GM18867 (cell line): Measurements from ENCODE around the gene GALNT8.
"Not testable (repeated sequence)": the region's sequence is repeated elsewhere in the genome, so short reads cannot be mapped to it uniquely, and the experiment has no call there.

Source experiments
- ATAC-seq: cut with Tn5 transposase; IDR thresholded peaks from one replicate; pipeline ENCODE4 v1.9.1; 2021; ENCODE audit warnings: mild to moderate bottlenecking, moderate library complexity; ENCODE audit not compliant: unreplicated experiment

GALNT8 gene

GRCh38 chr12:4742416-4742970 is 22.3 kb downstream of the GALNT8 start:
- ATAC-seq: no peak

GRCh38 chr12:4743046-4743445 is 22.8 kb downstream of the GALNT8 start:
- no peak for ATAC-seq

GRCh38 chr12:4744709-4745108 is 24.5 kb downstream of the GALNT8 start:
- ATAC-seq: no peak

DNA sequence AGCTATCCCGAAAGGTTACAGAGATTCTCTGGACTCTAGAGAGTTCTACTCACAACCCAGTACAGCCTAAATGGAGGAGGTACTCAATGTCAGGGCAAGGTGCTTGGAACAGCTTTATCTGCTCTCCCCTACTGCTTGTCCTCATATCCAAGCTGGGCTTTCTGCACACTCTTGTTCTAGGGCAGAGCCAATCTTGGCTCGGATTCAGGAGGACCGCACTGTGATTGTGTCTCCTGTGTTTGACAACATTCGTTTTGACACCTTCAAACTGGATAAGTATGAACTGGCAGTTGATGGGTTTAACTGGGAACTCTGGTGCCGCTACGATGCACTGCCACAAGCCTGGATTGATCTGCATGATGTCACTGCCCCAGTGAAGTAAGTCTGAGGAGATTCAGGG is 25.0 kb downstream of the GALNT8 start:
- ATAC-seq: no peak

DNA sequence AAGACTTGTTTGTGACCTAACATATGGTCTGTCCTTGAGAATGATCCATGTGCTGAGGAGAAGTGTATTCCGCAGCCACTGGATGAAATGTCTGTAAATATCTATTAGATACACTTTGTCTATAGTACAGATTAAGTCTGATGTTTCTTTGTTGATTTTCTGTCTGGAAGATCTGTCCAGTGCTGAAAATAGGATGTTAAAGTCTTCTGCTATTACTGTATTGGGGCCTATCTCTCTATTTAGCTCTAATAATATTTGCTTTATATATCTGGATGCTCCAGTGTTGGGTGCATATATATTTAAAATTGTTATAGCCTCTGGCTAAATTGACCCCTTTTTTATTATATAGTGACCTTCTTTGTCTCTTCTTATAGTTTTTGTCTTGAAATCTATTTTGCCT is 31.5 kb downstream of the GALNT8 start:
- ATAC-seq: not testable (repeated sequence)

DNA sequence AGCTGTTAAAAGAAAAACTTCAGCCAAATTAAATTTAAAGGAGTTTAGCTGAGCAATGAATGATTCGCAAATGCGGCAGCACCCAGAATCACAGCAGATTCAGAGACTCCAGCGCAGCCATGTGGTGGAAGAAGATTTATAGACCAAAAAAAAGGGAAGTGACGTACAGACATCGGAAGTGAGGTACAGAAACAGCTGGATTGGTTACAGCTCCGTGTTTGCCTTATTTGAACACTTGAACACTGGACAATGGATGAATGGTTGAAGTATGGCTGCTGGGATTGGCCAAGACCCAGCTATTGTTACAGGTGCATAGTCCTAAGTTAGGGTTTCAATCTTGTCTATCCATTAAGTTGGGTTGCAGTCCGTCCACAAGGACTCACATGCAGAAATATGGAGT is 42.6 kb downstream of the GALNT8 start:
- no peak for ATAC-seq

- ATAC-seq: no peak
These were observed 43.3 kb downstream of the GALNT8 start for GRCh38 chr12:4763549-4763948.

DNA sequence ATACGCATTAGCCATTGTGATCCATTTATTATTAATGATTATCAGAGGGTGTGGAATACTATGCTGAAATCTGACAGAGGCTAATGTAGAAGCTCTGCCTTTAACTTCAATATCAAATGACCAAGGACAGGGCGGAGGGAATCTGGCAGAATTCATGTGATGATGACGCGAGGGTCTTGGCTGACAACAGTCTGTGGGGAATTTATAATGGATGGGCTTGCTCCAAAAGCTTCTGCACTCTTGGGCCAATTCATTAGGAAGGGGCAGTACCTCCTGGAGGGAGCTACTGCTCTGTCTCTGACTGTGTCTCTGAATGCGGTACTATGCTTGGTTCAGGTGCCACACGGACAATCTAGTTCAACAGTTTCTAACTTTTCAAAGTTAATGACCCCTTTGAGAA is 46.2 kb downstream of the GALNT8 start:
- ATAC-seq: no peak

GRCh38 chr12:4767186-4767585 is 47.0 kb downstream of the GALNT8 start:
- no peak for ATAC-seq

DNA sequence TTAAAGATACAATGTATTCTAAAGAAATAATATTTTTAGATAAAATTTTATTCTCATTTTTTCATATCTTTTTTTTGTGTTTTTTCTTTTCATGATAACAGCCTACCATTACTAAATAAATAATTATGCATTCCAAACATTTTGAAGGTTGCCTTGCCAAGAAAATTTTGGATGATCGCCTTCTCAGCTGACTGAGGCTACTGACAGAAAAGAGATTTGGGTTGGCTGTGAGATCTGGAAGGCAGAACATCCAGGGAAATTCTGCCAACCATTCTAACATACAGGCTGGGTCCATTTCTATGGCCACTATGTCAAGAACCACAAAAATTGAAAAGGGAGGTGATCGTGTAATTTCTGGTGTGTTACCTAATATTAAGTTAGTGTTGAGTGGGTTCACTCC is 48.1 kb downstream of the GALNT8 start:
- ATAC-seq: no peak

DNA sequence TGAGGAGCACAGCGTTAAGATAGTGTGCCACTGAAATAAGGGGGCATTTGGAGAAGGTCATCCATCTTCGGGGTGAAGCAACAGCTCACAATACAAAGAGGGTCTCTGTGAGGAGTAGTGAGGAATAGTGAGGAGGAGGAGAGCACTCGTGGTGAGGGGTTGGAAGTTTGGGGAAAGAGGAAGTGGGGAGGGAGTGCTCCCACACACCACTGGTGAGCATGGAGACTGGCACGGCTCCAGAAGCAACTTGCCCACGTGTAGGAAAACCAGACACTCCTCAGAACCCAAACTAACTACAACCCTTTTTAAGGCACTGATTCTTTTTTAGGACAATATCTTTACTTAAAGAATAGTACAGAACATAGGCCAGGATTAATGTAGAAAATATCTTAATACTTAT is 48.9 kb downstream of the GALNT8 start:
- no peak for ATAC-seq

- no peak for ATAC-seq
These were observed 51.2 kb downstream of the GALNT8 start for GRCh38 chr12:4771172-4771959.

- no peak for ATAC-seq
These were observed 51.9 kb downstream of the GALNT8 start for GRCh38 chr12:4771960-4772566.

GRCh38 chr12:4775936-4776335 is 55.7 kb downstream of the GALNT8 start:
- ATAC-seq: no peak

DNA sequence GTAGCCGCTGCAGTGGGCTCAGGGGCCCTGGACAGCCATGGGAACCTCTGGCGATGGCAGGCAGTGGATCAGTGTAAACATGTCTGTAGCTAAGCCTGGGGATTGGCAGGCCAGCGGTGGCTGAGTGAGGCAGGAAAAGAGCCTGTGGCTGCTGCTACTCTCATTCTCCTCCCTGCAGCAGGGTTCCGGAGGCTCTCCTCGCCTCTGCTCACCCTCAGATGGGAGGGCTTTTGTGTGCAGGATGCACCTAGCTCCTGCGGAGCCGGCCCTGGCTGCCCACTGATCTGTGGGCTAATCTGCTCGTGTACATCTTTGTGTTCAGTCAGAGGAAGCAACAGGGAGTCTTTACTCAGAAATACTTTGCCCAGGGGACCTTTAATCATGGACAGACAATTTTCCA is 59.5 kb downstream of the GALNT8 start:
- ATAC-seq: no peak

DNA sequence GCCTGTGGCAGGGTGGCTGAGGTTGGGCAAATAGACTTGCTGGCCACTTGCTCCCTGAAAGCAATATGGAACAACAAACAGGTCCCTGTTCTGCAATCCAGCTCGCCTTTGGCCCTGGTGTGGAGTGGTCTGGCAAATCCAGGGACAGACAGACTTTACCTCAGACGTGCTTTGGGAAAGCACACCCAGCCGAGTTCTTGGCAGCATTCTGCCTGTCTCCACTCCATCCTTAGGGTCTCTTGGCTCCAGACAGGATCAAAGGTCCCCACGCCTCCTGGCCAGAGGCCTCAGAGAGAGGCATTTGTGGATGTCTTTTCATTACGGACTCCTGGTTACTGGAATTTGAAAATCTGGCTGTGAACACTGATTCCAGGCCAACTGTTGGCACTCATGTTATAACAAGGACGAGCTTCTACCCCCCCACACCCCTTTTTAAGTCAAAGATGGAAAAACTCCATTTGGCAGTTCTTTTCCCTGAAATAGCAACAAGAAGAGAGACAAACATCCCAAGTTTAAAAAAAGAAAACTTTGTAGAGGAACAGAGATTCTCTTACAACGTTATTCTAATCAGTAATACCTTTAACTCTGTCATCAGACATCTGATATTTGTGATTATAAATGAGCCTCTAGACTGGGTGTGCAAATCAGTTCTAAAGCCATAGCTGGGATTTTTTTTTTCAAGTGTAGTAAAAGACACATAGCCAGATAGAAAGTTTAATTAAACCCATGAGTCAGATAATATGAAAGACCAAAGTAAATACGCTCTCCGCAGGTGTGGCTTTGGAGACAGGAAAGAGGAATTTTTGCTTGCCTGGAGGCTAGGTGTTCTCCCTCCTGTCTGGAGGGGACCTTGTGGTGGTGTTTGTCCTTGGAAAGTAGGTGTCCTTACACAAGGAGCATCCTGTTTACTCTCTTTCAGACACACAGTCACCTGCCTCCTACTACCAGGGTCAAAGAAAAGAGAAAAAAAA is 60.7 kb downstream of the GALNT8 start:
- ATAC-seq: no peak

DNA sequence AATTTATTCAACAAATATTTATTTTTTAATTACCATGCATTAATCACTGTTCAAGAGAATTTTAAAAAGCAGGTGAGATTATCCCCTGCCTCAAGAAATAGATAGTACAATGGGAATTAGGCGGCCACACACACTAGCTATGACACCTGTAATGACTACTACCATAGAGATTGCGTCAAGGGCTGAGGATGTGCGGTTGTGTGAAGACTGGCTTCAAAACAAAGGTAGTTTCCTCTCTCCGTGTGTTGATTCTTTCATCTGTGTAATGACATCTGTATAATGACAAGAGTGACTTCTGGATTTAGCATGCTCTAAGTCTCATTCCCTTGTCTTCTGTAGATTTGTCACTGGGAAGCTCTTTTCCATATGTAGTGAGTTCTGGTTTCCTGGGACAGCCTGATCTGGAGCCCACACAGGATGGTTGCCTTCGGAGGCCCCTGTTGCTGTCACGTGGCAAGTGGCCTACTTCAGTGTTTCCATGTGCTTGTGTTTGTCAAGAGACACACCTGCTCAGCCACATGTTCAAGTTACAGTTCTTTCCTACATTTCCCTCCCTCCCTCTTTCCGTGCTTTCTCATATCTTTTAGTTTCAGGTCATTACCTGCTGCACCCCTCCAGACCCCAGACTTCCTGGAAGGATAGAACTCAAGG is 64.3 kb downstream of the GALNT8 start:
- no peak for ATAC-seq

GRCh38 chr12:4786795-4787194 is 66.6 kb downstream of the GALNT8 start:
- no peak for ATAC-seq

GRCh38 chr12:4787965-4788364 is 67.8 kb downstream of the GALNT8 start:
- no peak for ATAC-seq

- no peak for ATAC-seq
These were observed 69.6 kb downstream of the GALNT8 start for GRCh38 chr12:4789776-4790175.

DNA sequence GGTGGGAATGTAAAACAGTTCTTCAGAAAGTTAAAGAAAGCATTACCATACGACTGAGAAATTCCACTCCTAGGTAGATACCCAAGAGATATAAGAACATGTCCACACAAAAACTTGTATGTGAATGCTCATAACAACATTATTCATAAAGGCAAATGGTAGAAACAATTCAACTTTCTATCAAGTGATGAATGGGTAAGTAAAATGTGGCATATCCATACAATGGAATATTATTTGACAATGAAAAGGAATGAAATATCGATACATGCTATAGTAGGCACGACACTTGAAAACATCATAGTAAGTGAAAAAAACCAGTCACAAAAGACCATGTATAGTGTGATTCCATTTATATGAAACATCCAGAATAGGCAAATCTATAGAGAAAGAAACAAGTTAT is 71.3 kb downstream of the GALNT8 start:
- no peak for ATAC-seq
